Osteoblast (primary cell): Measurements from ENCODE around the gene STING1. TPM values are rescaled to one million over a fixed set of nuclear protein-coding genes. Genes with fewer than 3 reads are reported as not detected.
"Not testable (repeated sequence)": the region's sequence is repeated elsewhere in the genome, so short reads cannot be mapped to it uniquely, and the experiment has no call there.

Experiments
- DNase-seq: peaks from one replicate; pipeline ENCODE4 v3.0.0; 2011; ENCODE audit warnings: low spot score, mixed read lengths; ENCODE audit not compliant: insufficient read length; ENCODE audit errors: missing footprints
- H2AFZ ChIP-seq: 2 replicates; pipeline ENCODE4 v1.6.0; 2011; ENCODE audit warnings: mild to moderate bottlenecking, low read length
- H3K27ac ChIP-seq: 2 replicates; pipeline ENCODE4 v1.5.1; 2011; ENCODE audit warnings: mild to moderate bottlenecking, low read depth, low read length, moderate library complexity
- H3K27me3 ChIP-seq: 2 replicates; pipeline ENCODE4 v1.6.0; 2012; ENCODE audit warnings: mild to moderate bottlenecking, control low read depth, inconsistent platforms, low read length, moderate library complexity; ENCODE audit not compliant: insufficient read depth
- H3K36me3 ChIP-seq: 2 replicates; pipeline ENCODE4 v1.5.1; 2011; ENCODE audit warnings: mild to moderate bottlenecking, low read length, control low read depth, moderate library complexity; ENCODE audit not compliant: insufficient read depth
- H3K4me1 ChIP-seq: 2 replicates; pipeline ENCODE4 v1.5.1; 2011; ENCODE audit warnings: mild to moderate bottlenecking, low read length, control low read depth, moderate library complexity; ENCODE audit not compliant: insufficient read depth
- H3K4me2 ChIP-seq: 2 replicates; pipeline ENCODE4 v1.6.0; 2011; ENCODE audit warnings: mild to moderate bottlenecking, low read length; ENCODE audit not compliant: insufficient read depth
- H3K4me3 ChIP-seq: fragments of 200-600 bp; sonication (generic); 3 replicates; pipeline ENCODE4 v1.5.1; 2012; ENCODE audit warnings: mild to moderate bottlenecking, low read length, inconsistent platforms; ENCODE audit not compliant: insufficient read depth
- H3K79me2 ChIP-seq: 2 replicates; pipeline ENCODE4 v1.6.0; 2012; ENCODE audit warnings: mild to moderate bottlenecking, low read length, control low read depth, inconsistent platforms; ENCODE audit not compliant: insufficient read depth
- H3K9me3 ChIP-seq: 2 replicates; pipeline ENCODE4 v1.5.1; 2011; ENCODE audit warnings: low read depth, low read length, control low read depth
- H4K20me1 ChIP-seq: 2 replicates; pipeline ENCODE4 v1.6.0; 2012; ENCODE audit warnings: mild to moderate bottlenecking, low read length, control low read depth; ENCODE audit not compliant: insufficient read depth
- total RNA-seq: library from RNA; depleted of rRNA; stranded (reverse); fragments of >200 nt; gene quantifications from 2 replicates; pipeline ENCODE4 v1.2.3, GENCODE V29; 2012
- TF ChIP-seq, protein P1 (sequence below): IDR thresholded peaks from 2 replicates; pipeline ENCODE4 v1.5.1; 2011; ENCODE audit warnings: mild to moderate bottlenecking, low read depth, low read length, moderate library complexity; ENCODE audit errors: extremely low read depth

The STING1 gene
- total RNA-seq: 46.3 and 48.3 TPM in 2 replicates

DNA sequence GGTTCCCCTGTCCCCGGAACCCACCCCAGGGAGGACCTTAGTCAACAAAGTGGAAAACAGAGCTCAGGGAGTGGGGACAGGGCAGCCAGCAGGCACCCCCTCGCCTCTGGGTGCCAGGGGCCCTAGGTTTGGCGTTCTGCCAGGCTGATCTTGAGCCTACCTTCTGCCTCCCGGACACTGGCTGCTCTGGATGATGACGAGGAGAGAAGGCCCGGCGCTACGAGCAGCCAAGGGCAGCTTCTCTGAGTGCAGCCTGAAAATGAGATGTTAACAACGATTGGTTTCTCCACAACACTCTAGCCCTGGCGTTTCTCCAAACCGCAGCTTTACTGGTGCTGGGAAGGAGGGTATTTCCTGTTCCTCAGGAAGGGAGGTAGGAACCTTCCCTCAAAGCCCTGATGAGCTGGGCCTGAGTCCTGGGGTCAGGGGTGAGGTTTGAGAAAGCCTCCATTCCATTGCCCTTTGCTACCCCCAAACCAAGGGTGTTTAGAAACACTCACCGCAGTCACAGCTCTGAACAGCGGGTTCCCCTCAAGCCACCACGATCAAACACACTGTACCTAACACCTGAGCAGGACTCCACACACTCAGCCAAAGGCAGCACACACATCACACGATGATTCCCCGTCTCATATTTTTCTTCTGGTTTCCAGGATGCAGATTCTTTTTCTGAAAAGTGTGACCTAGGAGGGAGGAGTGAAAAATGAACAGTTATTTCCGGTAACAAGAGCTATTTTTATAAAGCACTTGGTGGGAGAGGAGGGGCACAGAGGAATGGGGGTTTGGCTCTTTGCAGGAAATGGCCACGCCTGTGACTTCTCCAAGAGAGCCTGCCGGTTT lies at the start of gene STING1:
Gene STING1 (minus strand): TSS at position 709 of the 840 bp plus-strand sequence. CDS start 1,054 bp downstream, outside the sequence.
- H3K79me2 ChIP-seq: peaks cover 28% of the 10 kb centered on the region
- H3K9me3 ChIP-seq: no peaks in the 10 kb centered on the region
- H3K4me2 ChIP-seq: peak within 1 kb of the TSS; percentile 90

DNA sequence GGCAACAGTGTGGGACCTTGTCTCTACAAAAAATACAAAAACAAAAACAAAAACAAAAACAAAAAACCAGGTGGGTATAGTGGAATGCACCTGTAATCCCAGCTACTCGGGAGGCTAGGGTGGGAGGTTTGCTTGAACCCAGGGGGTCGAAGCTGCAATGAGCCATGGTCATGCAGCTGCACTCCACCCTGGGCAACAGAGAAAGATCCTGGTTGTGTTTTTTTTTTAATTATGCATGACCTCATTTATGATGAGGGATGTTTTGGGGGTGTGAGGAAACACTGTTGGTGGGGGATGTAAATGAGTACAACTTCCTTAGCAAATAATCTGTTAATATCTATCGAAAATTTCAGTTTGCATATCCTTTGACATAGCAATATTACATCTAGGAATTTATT lies 49.2 kb upstream of the STING1 start:
- no peak overlapping the region for H3K4me2 ChIP-seq
- TF ChIP-seq, protein P1, sequence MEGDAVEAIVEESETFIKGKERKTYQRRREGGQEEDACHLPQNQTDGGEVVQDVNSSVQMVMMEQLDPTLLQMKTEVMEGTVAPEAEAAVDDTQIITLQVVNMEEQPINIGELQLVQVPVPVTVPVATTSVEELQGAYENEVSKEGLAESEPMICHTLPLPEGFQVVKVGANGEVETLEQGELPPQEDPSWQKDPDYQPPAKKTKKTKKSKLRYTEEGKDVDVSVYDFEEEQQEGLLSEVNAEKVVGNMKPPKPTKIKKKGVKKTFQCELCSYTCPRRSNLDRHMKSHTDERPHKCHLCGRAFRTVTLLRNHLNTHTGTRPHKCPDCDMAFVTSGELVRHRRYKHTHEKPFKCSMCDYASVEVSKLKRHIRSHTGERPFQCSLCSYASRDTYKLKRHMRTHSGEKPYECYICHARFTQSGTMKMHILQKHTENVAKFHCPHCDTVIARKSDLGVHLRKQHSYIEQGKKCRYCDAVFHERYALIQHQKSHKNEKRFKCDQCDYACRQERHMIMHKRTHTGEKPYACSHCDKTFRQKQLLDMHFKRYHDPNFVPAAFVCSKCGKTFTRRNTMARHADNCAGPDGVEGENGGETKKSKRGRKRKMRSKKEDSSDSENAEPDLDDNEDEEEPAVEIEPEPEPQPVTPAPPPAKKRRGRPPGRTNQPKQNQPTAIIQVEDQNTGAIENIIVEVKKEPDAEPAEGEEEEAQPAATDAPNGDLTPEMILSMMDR: no peak
- H3K27me3 ChIP-seq: no peaks in the 10 kb centered on the region
- H2AFZ ChIP-seq: no peak overlapping the region
- no peaks in the 10 kb centered on the region for H3K4me1 ChIP-seq
- H3K4me3 ChIP-seq: no peak overlapping the region
- no peaks in the 10 kb centered on the region for H3K79me2 ChIP-seq
- no peaks in the 10 kb centered on the region for H3K9me3 ChIP-seq
- H3K27ac ChIP-seq: no peak overlapping the region
- no peak for DNase-seq
- no peaks in the 10 kb centered on the region for H4K20me1 ChIP-seq
- no peaks in the 10 kb centered on the region for H3K36me3 ChIP-seq

More for the DNA sequence above, at the start of gene STING1:
- Histone ChIP-seq H3K36me3 (peaks cover 26% of the 10 kb centered on the region), H3K27ac (peak within 1 kb of the TSS; percentile 98), H2AFZ (peak within 1 kb of the TSS; percentile 84), H3K4me3 (peak within 1 kb of the TSS; percentile 85), H3K4me1 (peaks cover 24% of the 10 kb centered on the region), H4K20me1 (peaks cover 3% of the 10 kb centered on the region), H3K27me3 (no peaks in the 10 kb centered on the region)
- peak; percentile 95 for DNase-seq
- TF ChIP-seq, protein P1: no peak

DNA sequence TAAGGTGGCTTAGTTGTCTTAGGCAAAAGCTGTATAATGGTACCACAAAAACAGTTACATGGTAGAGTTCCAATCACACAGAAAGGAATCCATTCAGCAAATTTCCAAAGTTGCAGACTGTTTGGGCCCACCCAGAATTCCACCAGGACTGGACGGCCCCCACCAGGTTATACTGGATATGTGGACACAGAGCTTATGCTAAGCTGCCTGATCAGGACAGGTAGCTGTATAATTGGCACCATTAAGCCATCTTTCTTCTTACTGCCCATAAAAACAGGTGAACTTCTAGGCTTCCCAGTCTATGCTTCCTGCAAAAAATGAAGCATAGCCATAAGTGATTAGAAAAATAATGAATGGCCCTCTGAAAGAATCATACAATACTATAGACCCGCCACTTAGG lies 47.5 kb upstream of the STING1 start:
- not testable (repeated sequence) for H3K27ac ChIP-seq, DNase-seq, H3K36me3 ChIP-seq, H3K4me3 ChIP-seq, H4K20me1 ChIP-seq, H3K27me3 ChIP-seq, H3K4me2 ChIP-seq, H3K9me3 ChIP-seq, H3K4me1 ChIP-seq, H3K79me2 ChIP-seq, H2AFZ ChIP-seq

DNA sequence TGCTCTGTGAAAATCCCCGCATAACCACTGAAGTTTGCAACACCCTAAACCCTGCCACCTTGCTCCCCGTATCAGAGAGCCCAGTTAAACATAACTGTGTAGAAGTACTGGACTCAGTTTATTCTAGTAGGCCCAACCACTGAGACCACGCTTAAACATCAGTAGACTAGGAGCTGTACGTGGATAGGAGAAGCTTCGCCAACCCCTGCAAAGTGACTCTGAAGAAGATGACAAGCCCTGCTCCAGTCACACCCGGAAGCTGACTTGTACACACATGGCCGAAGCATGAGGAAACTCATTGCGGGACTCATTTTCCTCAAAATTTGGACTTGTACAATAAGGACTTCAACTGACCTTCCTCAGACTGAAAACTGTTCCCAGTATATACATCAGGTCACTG lies 46.1 kb upstream of the STING1 start:
- H3K79me2 ChIP-seq, DNase-seq, H3K27me3 ChIP-seq, H3K4me3 ChIP-seq, H3K36me3 ChIP-seq, H3K4me1 ChIP-seq, H2AFZ ChIP-seq, H4K20me1 ChIP-seq, H3K9me3 ChIP-seq, H3K4me2 ChIP-seq, H3K27ac ChIP-seq: not testable (repeated sequence)

DNA sequence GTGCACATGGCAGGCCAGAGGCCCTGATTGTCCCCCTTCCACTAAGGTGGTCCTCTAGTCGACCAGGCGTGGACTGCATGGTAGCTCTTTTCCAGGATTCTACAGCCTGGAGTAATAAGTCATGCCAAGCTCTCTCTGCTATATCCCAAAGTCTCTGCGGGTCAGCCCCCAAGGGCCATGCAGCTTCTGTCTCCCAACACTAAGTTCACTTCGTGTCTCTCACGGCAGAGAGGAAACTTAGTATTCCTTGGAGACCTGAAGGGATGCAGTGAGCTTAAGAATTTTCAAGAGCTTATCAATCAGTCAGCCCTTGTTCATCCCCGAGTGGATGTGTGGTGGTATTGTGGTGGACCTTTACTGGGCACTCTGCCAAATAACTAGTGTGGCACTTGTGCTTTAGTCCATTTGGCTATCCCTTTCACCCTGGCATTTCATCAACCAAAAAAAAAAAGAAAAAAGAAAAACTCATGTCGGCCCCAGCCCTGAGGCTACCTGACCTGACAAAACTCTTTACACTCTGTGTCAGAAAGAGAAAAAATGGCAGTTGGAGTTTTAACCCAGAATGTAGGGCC lies 45.4 kb upstream of the STING1 start:
- not testable (repeated sequence) for H3K27ac ChIP-seq, H3K4me3 ChIP-seq, DNase-seq, H3K4me1 ChIP-seq, H3K4me2 ChIP-seq, H4K20me1 ChIP-seq, H3K27me3 ChIP-seq, H3K9me3 ChIP-seq, H3K79me2 ChIP-seq, H2AFZ ChIP-seq, H3K36me3 ChIP-seq

DNA sequence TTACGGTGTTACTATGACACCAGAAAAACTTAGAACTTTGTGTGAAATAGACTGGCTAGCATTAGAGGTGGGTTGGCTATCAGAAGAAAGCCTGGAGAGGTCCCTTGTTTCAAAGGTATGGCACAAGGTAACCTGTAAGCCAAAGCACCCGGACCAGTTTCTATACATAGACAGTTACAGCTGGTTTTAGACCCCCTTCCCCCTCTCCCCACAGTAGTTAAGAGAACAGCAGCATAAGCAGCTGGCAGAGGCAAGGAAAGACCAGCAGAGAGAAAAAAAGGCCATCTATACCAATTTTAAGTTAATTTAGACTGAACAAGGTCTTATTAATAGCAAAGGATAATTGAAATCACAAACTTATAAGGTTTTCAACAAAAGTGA lies 44.5 kb upstream of the STING1 start:
- not testable (repeated sequence) for H3K4me1 ChIP-seq, H3K9me3 ChIP-seq, H3K36me3 ChIP-seq, H3K4me2 ChIP-seq, H3K79me2 ChIP-seq, DNase-seq, H3K4me3 ChIP-seq, H3K27me3 ChIP-seq, H4K20me1 ChIP-seq, H2AFZ ChIP-seq, H3K27ac ChIP-seq

DNA sequence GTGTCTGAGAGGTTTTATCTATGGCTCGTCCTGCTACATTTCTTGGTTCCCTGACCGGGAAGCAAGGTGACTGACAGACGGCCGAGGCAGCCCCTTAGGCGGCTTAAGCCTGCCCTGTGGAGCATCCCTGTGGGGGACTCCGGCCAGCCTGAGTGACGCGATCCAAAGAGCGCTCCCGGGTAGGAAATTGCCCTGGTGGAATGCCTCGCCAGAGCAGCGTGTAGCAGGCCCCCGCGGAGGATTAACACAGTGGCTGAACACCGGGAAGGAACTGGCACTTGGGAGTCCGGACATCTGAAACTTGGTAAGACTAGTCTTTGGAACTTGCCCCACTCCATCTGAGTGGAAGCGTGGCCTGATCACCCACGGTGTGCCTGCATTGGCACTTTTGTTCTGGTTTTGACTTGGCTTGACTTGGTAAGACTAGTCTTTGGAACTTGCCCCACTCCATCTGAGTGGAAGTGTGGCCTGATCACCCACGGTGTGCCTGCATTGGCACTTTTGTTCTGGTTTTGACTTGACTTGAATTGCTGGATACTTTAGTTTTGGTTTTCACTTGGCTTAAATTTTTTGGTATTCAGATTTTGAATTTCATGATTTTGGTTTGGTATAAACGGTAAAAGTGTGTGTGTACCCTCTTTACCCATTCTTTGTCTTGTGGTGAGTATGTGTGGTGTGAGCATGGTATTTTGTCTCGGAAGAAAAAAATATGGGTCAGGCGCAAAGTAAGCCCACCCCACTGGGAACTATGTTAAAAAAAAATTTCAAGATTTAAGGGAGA lies 43.9 kb upstream of the STING1 start:
- not testable (repeated sequence) for H4K20me1 ChIP-seq, H3K9me3 ChIP-seq, DNase-seq, H3K36me3 ChIP-seq, H3K4me1 ChIP-seq, H3K4me2 ChIP-seq, H2AFZ ChIP-seq, H3K79me2 ChIP-seq, H3K27ac ChIP-seq, H3K4me3 ChIP-seq, H3K27me3 ChIP-seq
